Measurements from ENCODE around the gene PLP2.

DNA sequence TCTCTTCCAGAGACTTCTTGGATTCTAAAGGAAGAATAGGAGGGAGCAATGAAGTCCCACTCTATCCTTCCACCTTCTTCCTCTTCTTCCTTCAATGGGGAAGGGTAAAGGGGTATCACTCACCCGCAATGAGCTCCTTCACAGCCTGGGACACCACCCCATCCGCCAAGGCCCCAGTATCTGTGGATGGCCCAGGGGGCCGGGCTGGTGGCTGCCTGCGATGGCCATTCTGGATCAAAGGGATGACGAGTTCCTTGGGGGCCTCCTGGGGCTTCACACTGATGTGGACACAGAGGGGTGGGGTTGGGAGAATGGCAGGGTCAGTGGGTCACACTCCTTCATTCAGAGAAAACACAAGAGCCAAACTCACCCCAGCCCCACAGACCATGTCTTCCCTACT is 49.2 kb upstream of the PLP2 start:
- TF ChIP-seq, protein P1, sequence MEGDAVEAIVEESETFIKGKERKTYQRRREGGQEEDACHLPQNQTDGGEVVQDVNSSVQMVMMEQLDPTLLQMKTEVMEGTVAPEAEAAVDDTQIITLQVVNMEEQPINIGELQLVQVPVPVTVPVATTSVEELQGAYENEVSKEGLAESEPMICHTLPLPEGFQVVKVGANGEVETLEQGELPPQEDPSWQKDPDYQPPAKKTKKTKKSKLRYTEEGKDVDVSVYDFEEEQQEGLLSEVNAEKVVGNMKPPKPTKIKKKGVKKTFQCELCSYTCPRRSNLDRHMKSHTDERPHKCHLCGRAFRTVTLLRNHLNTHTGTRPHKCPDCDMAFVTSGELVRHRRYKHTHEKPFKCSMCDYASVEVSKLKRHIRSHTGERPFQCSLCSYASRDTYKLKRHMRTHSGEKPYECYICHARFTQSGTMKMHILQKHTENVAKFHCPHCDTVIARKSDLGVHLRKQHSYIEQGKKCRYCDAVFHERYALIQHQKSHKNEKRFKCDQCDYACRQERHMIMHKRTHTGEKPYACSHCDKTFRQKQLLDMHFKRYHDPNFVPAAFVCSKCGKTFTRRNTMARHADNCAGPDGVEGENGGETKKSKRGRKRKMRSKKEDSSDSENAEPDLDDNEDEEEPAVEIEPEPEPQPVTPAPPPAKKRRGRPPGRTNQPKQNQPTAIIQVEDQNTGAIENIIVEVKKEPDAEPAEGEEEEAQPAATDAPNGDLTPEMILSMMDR (IDR thresholded peaks at IDR 0.05; ENCODE audit: low read depth, low read length, poor library complexity, severe bottlenecking), result no peak
- no peak for TF ChIP-seq EZH2phosphoT487 (IDR thresholded peaks at IDR 0.05; ENCODE audit: borderline replicate concordance, low read length)

Data from DOHH2 (cell line).